Jurkat, Clone E6-1 (cell line): ENCODE results near the gene SLC35F1.
"Not testable (repeated sequence)": the region's sequence is repeated elsewhere in the genome, so short reads cannot be mapped to it uniquely, and the experiment has no call there.

ENCODE experiments used
- DNase-seq: peaks from one replicate; pipeline ENCODE4 v3.0.0-alpha.2; 2011; ENCODE audit warnings: low read depth, low spot score
- H3K4me3 ChIP-seq: 2 replicates; pipeline ENCODE4 v1.5.1; 2011; ENCODE audit warnings: mild to moderate bottlenecking, low read length, control low read depth, moderate library complexity

SLC35F1 gene

DNA sequence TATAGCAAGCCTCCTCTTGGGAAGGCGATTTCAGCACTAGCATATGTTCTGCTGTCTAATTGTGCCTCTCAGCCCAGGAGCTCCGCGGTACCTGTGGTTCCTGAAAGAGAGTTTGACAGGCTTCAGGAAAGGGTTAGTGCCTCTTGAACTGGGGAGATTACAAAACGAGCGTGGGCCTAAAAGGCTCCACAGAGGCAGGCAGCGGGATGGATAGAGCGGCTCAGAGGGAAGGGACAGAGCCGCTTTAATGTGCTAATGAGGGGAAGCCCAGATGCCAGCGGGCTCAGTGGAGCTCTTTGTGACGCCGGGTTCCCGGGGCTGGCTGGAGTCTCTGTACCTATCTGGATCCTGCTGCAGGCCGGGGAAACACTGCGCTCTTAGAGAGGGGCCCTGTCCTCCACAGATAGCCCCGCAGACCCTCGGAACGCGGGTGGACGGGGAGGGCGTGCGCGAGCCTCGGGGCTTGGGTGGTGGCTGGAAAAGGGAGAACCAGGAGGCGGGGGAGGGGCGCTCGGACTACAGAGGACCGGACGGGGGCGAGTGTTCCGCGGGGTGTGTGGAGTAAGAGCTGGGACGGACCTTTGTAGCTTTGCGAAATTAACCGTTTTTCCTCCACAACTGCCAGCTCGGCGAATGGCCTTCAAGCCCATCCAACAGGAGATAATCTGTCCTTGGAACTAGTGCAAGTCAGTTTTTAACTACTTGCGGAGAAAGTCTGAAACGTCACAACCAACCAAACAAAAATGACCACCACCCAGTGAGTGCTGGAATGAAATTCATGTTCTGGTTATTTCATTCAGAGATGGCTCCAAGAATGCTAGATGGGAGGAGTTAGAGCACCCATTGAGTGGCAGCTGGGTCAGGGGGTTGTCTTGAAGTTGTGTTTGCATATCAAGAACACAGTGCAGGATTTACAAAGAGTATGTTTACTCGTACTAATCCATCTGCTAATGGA lies 13.0 kb downstream of the SLC35F1 start:
- no peak overlapping the region for H3K4me3 ChIP-seq
- DNase-seq = no peak

DNA sequence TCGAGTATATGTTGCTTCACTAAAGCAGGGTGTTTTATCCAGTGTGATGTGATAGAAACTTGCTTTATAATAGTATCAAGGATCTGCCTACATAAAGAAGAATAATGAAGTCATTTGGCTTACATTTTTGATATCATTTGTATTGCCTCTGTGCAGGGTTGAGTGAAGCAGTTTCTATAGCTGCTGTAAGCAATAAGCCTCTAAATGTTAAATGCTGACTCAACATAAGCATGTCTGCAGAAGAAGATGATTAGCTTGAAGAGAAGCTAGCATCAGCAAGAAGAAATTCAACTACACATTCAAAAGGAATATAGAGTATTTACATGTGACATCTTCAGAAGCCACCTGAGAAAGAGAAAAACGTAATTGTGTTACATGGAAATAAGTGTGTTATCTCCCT lies 17.6 kb downstream of the SLC35F1 start:
- DNase-seq = no peak

DNA sequence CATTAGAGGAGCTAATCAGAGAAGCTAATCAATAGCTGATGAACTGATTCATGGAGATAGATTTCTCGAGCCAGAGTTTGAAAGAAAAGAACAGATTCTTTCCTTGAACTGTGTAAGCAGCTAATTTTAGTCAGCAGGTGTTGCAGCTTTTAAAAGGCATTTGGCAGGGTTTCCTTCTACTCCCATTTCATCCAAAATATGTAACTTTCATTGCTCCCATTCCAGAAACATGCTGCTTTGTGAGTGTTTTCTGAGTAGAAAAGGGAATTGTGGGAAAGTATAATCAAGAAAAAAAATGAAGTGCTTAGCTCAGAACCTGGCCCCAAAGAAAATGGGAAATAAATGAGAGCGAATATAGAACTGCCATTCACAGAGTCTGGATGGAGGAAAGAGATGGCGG lies 20.8 kb downstream of the SLC35F1 start:
- DNase-seq = no peak
- H3K4me3 ChIP-seq = no peak overlapping the region

More for the DNA sequence above, 17.6 kb downstream of the SLC35F1 start:
- H3K4me3 ChIP-seq = no peak overlapping the region

DNA sequence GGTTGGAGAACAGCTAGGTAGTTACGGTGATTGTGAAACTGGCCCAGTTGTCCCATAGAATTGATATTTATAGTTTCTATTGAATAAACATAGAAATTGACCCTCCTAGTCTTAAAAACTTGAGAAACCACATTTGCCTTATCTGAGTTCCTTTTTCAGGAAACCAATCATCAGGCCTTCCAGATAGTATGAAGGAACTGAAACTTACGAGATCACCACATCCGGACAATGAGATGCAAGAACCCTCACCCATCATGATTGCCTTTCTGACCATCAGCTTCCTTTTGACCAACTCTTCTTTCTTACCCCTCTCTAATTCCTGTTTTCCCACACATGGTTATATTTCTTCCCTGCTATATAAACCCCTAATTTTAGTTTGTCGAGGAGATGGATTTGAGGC lies 21.8 kb downstream of the SLC35F1 start:
- H3K4me3 ChIP-seq = no peak overlapping the region
- DNase-seq = no peak

DNA sequence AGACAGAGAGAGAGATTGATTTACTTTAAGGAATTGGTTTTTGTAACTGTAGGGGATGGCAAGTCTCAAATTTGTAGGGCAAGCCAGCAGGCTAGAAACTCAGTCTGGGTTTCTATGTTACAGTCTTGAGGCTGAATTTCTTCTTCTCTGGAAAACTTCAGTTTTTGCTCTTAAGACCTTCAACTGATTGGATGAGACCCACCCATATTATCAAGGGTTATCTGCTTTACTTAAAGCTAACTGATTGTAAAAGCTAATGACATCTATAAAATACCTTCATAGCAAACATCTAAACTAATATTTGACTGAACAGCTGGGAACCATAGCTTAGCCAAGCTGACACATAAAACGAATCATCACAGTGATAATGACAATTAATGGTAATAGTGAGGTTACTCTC lies 22.4 kb downstream of the SLC35F1 start:
- no peak for DNase-seq
- no peak overlapping the region for H3K4me3 ChIP-seq

DNA sequence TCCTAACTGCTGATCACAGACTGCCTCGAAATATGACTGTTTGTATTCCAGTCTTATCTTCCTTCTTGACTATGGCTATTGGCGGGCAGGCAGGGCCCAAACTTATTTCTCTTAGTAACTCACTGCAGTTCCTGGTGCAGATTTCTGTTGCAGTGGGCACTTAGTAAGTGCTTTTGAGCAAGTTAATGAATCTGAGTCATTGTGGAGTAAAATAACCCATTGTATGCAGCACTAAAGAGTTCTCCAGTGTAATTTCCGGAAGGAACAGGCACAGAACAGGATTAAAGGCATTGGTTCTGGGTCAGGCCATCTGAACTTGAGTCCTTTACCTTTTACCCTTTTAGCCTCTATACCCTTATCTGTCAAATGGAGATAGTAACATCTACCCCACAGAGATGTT lies 23.6 kb downstream of the SLC35F1 start:
- no peak for DNase-seq
- no peak overlapping the region for H3K4me3 ChIP-seq

DNA sequence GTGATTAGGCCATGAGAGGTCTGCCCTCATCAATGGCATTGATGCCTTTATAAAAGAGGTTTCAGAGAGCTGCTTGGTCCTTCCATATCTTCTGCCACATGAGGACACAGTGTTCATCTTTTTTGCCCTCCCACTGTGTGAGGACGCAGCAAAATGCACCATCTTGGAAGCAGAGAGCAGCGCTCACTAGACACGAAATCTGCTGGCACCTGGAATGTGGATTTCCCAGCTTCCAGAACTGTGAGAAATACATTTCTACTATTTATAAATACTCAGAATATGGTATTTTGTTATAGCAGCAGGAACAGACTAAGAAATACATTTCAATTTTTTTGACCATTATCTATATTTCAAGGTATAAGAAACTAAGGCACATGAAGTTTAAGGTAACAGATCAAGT lies 24.9 kb downstream of the SLC35F1 start:
- no peak overlapping the region for H3K4me3 ChIP-seq
- DNase-seq = no peak

DNA sequence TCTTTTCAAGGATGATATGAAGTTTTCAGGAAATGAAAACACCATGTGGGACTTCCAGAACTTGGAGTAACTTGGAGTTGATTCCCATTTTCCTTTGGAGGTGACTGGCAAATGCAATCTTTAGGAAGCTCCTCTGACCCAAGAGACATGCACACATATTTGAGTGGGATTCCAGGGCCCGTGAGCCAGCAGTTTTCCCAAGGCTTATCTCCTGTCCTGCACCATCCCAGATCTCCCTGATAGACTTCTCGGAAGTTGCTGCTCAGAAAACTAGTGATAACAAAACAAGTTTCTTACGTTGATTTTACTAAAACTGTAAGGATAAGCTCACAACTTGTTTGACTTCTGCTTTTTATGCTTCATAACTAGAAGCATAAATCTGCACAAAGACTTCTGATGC lies 25.6 kb downstream of the SLC35F1 start:
- no peak overlapping the region for H3K4me3 ChIP-seq
- DNase-seq = no peak

DNA sequence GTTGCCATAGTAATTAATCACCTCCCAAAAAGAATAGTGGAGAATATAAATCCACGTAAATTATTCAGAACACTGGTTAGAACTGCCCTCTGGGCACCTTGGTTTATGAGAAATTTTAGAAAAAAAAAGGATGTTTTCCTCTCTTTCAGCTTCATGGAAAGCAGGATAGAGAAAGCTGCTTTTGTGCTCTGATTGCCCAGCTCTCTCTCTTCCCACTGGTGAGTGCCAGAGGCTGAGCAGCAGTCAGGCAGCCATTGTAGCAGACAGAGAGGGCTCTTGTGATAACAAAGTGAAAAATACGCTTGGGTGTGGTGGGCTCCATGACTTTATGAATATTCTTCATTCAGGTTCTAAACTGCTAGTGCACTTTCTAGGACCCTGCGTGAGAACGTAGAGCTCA lies 26.4 kb downstream of the SLC35F1 start:
- no peak for DNase-seq
- H3K4me3 ChIP-seq = no peak overlapping the region

DNA sequence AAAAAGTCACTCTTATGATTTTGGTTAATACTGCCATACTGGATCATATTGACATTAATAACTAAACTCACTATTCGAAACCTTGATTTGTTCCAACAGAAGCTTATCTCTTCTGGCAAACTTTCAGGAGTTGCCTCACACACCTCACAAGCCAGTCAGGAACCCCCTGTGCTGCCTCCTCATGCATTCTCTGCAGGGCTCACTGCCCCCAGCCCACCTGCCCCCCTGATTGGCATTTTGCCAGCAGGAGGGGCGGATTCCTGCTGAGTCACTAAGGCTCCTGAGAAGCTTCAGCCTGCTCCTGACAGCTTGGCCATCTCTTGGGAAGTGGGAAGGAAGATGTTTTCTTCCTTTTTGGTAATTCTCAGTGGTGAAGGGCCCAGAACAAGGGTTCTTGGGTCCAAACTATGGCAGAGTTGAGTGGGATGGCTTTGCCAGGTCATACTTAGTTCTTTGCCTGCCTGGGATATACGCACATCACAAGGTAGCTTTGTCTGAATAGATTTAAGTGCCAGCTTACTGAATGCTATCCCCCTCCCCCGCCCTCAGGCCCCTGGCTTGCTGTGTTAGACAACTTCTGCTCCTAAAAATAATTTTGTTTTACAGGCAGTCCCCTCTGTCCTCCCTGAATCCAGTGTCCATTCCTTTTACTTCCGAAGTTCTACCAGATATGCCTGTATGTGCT lies 31.4 kb downstream of the SLC35F1 start:
- no peak overlapping the region for H3K4me3 ChIP-seq
- DNase-seq = no peak

DNA sequence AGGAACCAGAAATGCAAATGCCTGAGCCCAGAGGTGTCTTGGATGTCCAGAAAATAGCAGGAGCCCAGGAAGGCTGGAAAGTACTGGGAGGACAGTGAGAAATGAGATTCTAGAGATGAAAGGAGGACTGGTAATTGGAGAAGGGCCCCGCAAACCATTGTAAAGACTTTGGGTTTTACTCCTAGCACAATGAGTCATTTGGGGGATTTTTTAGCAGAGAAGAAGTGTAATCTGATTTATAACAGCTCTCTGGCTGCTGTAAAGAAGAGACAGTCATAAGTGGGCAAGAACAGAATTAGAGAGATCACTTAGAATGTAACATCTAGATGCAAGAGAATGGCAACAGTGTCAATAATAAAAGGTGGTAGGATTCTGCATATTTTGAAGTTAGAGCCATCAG lies 40.2 kb downstream of the SLC35F1 start:
- no peak for DNase-seq
- H3K4me3 ChIP-seq = no peak overlapping the region

DNA sequence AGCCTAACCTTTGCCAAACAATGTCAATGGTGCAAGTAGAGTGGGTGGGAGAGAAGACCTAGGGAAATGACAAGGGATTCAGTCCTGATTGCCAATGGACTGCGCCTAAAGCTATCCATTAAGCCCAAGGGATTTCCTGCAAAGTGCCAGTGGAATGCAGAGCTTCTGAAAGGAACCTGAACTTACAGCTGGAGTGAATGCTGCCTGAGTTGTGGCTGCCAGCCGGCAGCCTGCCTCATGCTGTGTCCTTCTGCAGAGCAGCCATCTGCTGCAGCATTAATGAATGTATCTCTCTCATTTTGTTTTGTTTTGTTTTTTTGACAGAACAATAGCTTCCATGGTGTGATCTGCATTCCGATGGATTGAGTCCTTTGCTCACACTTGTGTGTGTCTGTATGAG lies 44.7 kb downstream of the SLC35F1 start:
- DNase-seq = no peak
- no peak overlapping the region for H3K4me3 ChIP-seq

DNA sequence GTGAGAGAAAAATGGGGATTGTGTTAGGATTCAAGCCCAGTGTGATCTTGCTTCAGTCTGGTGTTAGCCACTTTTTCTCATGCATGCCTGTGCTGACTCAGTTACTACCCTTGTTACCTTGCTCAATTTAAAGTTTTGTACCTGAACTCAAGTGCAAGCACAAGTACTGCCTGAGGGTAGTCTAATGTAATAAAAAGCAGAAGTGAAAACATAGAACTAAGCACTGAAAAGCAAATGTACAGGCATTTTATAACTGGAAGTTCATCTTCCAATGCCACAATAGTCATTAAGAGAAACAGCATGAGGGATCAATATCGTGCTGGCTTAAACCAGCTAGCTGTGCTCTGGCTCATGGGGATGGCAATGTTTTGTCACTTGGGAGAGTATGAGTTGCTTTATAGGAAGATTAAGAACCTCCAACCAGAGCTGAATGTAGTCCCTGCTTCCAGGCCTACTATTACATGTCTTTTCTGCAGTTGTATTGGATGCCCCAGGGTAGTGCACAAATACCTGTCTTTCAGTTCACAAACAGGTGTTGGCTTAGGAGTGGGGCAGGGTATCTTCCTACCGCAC lies 48.7 kb downstream of the SLC35F1 start:
- DNase-seq = no peak
- H3K4me3 ChIP-seq = no peak overlapping the region

DNA sequence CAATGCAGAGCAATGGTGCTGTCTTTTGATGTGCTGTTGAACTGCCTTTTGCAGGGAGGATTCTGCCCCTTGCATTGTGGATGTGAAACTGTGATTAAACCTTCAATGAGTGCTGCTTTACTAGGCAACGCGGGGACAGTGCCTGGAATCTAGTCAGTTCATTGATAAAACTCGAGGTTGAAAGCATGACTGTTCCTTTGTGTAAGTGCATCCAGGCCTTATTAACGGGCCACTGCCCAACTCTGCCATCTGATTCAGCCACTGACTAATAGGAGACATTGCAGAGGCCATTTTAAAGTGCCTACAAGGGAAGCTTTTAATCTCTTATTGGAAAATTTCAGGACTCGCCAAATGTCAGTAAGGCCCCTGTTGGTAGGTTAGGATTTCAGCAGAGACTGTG lies 49.3 kb downstream of the SLC35F1 start:
- no peak for DNase-seq
- H3K4me3 ChIP-seq = no peak overlapping the region

DNA sequence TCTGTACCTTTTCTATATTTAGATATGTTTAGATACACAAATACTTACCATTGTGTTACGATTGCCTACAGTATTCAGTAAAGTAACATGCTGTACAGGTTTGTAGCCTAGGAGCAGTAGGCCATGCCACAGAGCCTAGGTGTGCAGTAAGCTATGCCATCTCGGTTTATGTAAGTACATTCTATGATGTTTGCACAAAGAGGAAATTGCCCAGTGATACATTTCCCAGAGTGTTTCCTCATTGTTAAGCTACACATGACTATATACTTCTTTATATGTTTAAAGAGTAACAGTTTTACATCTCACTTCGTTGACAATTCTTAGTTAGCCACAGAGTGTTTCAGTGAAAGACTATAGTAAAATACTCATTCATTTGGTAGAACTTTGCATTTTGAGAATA lies 51.5 kb downstream of the SLC35F1 start:
- H3K4me3 ChIP-seq = no peak overlapping the region
- no peak for DNase-seq

DNA sequence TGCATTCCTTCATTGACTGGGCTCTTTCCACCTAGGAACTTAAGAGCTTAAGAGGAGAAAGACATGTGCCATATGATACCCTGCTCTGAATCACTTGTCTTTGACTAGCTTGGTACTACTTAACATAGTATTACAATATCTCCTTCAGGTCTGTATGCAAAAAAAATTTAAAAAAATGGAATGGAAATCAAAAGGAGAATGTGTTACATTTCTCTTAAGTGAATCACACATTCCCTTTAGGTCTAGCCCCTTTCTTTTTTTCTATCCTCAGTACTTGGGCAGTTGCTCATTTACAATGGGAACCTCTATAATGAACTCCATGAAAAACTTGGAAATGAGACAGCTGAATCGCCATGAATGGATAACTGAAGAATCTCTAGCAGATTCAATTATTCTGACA lies 53.8 kb downstream of the SLC35F1 start:
- no peak overlapping the region for H3K4me3 ChIP-seq
- DNase-seq = no peak

DNA sequence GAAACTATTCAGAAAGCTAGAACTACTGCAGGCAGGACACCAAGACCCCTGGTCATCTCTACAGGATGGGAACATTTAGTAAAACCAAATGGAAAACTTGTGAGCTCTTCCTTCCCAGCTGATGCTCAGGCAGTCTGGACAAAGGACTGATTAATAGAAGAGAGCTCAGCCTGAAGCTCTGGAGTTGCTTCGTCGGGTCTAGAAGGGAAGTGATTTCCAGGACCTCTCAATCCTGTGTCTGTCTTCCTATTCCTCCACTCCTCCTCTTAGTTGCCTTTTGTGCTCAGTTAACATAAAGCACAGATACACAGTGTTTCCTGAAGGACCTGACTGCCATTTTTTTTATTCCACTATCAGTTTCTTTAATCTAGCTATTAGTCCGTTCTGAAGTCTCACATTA lies 54.2 kb downstream of the SLC35F1 start:
- H3K4me3 ChIP-seq = no peak overlapping the region
- no peak for DNase-seq

DNA sequence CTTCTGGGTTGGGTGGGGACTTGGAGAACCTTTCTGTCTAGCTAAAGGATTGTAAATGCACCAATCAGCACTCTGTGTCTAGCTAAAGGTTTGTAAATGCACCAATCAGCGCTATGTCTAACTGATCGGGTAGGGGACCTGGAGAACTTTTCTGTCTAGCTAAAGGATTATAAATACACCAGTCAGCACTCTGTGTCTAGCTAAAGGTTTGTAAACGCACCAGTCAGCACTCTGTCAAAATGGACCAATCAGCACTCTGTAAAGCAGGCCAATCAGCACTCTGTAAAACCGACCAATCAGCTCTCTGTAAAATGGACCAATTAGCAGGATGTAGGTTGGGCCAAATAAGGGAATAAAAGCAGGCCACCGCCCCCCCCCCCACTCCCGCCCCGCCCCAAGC lies 58.7 kb downstream of the SLC35F1 start:
- not testable (repeated sequence) for DNase-seq, H3K4me3 ChIP-seq

DNA sequence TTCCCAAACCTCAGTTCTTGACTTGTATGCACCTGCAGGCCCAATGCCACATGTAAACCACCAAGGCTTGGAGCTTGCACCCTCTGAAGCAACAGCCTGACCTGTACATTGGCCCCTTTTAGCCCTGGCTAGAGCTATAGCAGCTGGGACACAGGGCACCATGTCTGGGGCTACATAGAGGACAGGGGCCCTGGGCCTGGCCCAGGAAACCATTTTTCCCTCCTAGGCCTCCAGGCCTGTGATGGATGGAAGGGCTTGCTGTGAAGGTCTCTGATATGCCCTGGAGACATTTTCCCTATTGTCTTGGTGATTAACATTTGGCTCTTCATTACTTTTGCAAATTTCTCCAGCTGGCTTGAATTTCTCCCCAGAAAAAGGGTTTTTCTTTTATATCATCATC lies 64.6 kb downstream of the SLC35F1 start:
- no peak for DNase-seq
- H3K4me3 ChIP-seq = no peak overlapping the region

DNA sequence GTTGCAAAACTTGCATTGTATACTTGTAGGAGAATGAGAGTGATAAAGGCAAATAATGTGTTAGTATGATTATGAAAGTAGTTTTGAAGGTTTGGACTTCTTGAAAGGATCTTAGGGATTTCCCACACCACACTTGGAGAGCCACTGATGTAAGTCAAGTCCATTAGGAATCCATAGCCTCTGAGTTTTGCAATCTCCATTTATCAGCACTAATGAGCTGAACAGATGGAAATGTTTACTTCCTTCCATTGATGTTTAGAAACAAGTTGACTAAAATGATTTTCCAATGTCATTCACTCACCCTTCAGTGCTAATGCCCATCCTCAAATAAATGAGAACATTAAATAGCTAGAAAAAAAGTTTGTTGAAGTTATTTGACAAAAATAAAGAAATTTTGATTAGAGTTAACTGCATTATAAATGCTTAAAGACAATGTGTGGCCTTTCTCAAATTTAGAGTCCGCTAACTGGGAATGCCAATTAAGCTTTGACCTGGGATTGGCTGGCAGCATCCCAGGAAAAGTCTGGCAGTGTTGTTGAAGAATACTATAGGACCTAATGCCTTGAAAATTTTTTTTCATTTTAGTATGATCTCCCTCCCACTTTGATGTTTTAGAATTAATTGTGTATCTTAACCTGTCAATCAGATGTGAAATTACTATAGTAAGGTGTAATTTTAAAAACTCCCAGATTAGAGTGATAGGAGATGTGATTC lies 68.0 kb downstream of the SLC35F1 start:
- no peak for DNase-seq
- no peak overlapping the region for H3K4me3 ChIP-seq
